A673 (cell line): ENCODE measurements around the gene CDKN2D.

Source experiments
- EZH2 ChIP-seq: fragments of 200-600 bp; sonication (generic); IDR thresholded peaks from 2 replicates; pipeline ENCODE4 v1.6.1; 2017; ENCODE audit warnings: borderline replicate concordance, low read depth, mild to moderate bottlenecking, mixed read lengths, antibody characterized with exemption, low read length; ENCODE audit not compliant: poor library complexity, severe bottlenecking
- TF ChIP-seq, protein P1 (sequence below): fragments of 300-800, 200-600 bp; sonication (generic); conservative IDR thresholded peaks from 2 replicates; pipeline ENCODE4 v1.5.1; 2017; ENCODE audit warnings: low read depth, mild to moderate bottlenecking, antibody characterized with exemption, low read length, moderate library complexity, mixed read lengths

GRCh38 chr19:10525636-10526035, 43.1 kb downstream of the CDKN2D start:
- TF ChIP-seq, protein P1, sequence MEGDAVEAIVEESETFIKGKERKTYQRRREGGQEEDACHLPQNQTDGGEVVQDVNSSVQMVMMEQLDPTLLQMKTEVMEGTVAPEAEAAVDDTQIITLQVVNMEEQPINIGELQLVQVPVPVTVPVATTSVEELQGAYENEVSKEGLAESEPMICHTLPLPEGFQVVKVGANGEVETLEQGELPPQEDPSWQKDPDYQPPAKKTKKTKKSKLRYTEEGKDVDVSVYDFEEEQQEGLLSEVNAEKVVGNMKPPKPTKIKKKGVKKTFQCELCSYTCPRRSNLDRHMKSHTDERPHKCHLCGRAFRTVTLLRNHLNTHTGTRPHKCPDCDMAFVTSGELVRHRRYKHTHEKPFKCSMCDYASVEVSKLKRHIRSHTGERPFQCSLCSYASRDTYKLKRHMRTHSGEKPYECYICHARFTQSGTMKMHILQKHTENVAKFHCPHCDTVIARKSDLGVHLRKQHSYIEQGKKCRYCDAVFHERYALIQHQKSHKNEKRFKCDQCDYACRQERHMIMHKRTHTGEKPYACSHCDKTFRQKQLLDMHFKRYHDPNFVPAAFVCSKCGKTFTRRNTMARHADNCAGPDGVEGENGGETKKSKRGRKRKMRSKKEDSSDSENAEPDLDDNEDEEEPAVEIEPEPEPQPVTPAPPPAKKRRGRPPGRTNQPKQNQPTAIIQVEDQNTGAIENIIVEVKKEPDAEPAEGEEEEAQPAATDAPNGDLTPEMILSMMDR = no peak
- TF ChIP-seq EZH2 = no peak
